ENCODE data around the gene CRY2. TPM values are rescaled to one million over a fixed set of nuclear protein-coding genes. Genes with fewer than 3 reads are reported as not detected.
"Not testable (repeated sequence)": the region's sequence is repeated elsewhere in the genome, so short reads cannot be mapped to it uniquely, and the experiment has no call there.

CRY2 gene
- total RNA-seq, 1 donor from 2014 or later: 7.1 TPM

DNA sequence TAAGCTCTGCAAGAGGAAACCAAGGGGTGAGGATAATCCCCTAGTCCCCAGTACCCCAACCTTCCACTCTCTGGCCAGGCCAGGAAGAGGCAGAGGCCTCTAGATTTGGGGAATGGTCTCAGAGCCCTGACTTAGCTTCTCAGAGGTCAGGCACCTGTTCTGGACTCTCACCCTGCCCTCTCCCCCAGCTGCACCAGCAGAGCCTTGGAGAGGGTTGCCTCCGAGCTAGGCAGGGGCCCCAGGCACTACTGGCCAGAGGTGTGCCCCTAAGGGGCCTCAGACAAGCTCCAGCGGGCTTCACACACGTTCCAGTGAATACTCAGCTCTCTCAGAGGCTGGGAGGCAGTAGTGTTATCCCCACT is 51.8 kb downstream of the CRY2 start:
- no peak for DNase-seq (ENCODE audit: low read depth in 2 of 2)

DNA sequence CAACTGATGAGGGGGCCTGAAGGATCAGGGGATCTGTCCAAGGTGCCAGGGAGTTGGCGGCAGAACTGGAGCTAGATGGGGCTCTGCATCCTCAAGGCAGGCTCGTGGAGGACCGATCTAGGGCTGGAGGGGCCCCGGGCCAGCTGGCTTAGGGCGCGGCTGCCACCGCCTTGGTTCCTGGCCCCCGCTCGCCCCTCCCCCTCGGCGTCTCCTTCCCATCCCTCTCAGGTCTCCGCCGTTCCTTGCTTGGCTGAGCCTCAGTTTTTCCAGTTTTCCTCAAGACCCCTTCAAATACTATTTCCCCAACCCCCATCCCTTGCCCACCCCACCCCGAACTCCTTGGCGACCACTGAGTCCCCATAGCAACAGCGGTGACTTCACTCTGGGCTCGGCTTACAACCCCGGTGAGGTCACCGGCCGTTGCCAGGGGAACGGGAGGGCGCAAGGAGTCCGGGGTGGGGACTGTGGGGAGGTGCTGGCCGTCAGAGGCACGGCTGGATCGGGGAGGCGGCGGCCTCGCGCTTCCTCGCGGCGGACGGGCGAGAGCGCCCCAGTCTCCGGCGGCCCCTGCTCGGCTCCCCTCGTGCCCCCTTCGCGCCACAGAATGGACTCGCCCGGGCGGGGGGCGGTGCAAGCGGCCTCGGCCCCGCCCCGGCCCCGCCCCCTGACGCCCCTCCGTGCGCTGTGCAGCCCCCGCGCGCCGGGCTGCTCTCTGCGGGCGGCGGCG is 52.3 kb downstream of the CRY2 start:
- DNase-seq (ENCODE audit: low read depth in 2 of 2): peak; percentile 77 to 80

DNA sequence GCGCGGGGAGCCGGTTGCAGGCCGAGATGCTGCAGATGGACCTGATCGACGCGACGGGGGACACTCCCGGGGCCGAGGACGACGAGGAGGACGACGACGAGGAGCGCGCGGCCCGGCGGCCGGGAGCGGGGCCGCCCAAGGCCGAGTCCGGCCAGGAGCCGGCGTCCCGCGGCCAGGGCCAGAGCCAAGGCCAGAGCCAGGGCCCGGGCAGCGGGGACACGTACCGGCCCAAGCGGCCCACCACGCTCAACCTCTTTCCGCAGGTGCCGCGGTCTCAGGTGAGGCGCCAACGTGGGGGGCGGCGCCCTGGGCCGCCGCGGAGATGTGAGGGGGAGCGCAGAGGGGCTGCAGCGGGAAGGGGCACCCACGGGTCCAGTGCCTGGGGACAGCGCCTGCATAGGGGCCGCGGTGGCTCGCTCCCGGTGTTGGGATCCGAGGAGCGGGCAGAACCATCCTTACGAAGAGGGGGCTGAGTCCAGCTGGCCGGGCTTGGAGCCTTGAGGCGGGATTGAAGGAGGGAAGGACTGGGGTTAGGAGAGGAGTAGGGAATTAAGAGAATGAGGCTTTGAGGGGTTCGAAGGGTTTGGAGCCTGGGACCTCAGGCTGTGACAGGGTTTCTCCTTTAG is 53.0 kb downstream of the CRY2 start:
- DNase-seq (ENCODE audit: low read depth in 2 of 2): not testable (repeated sequence)

DNA sequence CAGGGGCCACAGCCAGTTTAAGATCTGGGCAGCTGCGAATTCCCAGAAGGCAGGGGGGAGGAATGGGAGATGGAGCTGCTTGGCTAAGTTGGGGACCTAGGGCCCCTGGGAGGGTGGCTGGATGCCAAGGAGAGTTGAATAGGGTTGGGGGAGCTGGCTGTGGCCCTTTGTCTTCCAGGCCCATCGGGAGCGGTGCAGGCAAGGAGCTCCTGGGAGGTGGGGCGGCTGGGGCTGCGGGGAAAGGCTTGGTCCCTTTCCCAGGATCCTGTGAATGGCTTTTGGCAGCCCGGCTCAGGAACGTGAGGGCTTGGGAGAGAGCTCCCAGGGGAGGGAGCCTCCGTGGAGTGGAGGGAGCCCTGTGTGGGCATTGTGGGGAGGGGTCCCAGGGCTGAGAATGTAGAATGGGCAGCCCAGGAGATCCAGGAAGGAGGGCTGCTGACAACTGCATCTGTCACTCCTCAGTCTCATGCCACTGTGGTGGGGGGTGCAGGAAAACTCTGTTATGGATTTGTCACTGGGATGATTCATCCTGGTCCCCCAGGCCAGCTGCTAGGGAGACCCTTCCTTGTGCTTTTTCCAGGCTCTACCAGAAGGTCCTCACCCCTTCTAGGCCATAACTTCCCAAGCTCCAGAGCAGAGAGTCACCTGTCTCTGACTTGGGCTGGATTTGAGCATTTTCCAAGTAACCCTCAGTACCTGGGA is 53.8 kb downstream of the CRY2 start:
- DNase-seq (ENCODE audit: low read depth in 2 of 2): no peak

DNA sequence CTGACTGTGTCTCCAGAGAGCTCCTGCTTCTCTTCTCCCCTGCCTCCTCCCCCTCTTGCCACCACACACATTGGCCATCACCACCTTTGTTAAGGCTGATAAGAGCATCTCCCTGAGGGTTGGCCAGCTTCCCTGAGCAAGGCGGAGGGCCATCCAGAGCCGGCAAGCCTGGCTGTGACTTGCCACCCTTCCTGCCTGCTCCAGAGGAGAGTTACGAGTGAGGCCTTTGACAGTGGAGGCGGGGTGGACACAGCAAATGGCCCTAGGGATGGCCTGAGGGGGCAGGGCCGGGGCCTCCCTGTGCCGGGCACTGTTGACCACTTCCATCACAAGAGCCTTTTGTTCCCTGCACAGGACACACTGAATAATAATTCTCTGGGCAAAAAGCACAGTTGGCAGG is 54.4 kb downstream of the CRY2 start:
- DNase-seq (ENCODE audit: low read depth in 2 of 2): no peak

DNA sequence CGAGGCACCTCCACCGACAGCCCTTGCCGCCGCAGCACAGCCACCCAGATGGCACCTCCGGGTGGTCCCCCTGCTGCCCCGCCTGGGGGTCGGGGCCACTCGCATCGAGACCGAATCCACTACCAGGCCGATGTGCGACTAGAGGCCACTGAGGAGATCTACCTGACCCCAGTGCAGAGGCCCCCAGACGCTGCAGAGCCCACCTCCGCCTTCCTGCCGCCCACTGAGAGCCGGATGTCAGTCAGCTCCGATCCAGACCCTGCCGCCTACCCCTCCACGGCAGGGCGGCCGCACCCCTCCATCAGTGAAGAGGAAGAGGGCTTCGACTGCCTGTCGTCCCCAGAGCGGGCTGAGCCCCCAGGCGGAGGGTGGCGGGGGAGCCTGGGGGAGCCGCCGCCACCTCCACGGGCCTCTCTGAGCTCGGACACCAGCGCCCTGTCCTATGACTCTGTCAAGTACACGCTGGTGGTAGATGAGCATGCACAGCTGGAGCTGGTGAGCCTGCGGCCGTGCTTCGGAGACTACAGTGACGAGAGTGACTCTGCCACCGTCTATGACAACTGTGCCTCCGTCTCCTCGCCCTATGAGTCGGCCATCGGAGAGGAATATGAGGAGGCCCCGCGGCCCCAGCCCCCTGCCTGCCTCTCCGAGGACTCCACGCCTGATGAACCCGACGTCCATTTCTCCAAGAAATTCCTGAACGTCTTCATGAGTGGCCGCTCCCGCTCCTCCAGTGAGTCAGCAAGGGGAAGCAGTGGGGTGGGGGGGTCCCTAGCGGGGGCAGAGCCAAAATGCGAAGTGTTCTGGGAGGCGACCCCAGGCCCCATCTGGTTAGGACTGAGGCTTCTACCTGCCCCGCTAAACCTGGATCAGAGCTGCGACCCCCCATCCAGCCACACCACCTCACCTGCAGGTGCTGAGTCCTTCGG is 55.4 kb downstream of the CRY2 start:
- no peak for DNase-seq (ENCODE audit: low read depth in 2 of 2)

DNA sequence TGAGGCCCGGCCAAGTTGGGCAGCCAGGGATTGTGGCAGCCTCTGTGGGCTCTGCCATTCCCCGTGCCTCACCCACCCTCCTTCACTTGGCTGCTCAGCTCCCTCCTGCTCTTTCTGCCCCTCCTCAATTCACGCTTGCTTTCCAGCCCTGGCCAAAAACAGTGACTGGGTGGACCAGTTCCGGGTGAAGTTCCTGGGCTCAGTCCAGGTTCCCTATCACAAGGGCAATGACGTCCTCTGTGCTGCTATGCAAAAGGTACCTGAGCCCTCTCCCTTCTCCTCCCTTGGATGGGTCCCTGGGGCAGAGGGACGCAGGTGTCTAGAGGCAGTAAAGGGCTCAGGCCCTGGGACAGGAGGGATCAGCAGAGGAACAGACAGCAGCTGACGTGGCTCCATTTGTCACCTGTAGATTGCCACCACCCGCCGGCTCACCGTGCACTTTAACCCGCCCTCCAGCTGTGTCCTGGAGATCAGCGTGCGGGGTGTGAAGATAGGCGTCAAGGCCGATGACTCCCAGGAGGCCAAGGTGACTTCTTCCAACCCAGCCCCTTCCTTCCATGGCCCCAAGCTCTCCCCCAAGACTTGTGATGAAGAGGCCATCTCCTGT is 57.1 kb downstream of the CRY2 start:
- no peak for DNase-seq (ENCODE audit: low read depth in 2 of 2)

- no peak for DNase-seq (ENCODE audit: low read depth in 2 of 2)
Measured at GRCh38 chr11:45905095-45905494, 57.8 kb downstream of the CRY2 start.

DNA sequence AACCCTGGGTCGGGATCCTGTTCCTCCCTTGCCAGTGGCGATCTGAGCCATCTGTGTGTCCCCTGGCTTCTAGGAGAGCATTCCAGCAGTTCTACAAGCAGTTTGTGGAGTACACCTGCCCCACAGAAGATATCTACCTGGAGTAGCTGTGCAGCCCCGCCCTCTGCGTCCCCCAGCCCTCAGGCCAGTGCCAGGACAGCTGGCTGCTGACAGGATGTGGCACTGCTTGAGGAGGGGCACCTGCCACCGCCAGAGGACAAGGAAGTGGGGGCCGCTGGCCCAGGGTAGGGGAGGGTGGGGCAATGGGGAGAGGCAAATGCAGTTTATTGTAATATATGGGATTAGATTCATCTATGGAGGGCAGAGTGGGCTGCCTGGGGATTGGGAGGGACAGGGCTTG is 58.3 kb downstream of the CRY2 start:
- DNase-seq (ENCODE audit: low read depth in 2 of 2): not testable (repeated sequence)

GRCh38 chr11:45906096-45906682 is 58.9 kb downstream of the CRY2 start:
- DNase-seq (ENCODE audit: low read depth in 2 of 2): peak in 1 of 2 donors; percentile 11

GRCh38 chr11:45906965-45907611 is 59.8 kb downstream of the CRY2 start, which contains the start of gene FREY1:
Gene FREY1, minus strand, starts transcription at chr11:45907271. Its CDS starts 26 bp downstream, at chr11:45907245.
- no peak for DNase-seq (ENCODE audit: low read depth in 2 of 2)

DNA sequence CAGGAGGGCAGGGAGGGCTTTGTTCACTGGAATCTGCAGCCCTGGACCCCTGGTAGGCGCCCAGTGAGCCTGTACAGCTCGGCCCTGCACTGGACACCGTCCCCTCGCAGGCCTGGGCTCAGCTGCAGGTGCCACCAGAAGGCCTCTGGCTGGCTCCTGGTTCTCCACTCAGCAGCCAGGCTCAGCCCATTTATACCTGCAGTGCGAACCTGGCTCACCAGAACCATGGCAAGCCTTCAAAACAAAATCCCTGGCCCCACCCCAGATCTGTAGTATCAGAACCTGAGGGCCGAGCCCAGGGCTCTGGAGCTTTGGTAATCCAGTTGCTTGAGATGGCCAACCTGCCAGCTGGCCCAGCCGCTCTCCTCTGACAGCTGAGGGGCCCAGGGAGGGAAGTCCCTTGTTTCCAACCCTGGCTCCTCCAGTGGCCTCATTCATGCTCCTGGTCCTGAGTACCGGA is 60.7 kb downstream of the CRY2 start:
- DNase-seq (ENCODE audit: low read depth in 2 of 2): no peak

DNA sequence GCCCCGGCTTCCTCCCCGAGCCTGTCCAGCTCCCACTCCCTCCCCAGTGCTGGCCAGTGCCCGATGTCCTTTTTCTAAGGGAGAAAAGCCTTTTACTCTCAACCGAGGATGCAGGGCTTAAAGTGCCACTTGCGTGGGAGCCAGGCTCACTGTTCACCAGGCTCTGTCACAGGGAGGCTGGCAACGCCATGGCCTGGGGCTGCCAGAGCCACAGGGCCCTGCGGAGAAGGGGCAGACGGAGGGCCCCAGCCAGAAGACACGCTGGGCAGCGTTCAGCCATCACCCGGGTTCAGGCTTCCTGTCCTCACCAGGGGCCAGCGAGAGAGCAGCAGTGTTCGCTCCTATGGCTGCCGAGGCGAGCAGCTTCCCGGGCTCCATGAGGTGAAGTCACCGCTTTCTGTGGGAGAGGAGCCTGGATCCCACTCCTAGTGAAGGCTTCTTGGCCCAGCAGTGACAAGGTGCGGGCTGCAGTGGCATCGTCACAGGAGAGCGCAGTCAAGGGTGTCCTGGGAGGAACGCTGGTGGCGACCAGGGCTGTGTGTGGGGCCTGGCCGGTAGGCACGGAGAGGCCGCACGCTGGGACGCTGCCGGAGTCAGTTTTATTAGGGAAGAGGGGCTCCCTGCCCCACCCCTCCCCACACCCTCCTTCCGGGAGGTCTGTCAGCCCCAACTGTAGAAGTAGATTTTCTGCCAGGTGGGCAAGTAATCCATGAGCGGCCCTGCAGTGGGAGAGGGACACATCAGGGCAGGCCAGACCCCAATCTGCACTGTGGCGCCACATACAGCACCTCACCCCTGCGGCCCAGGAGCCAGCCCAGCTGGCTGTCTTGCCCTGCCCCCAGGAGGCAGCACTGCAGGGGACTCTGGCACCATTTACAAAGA is 62.6 kb downstream of the CRY2 start:
- DNase-seq (ENCODE audit: low read depth in 2 of 2): no peak

DNA sequence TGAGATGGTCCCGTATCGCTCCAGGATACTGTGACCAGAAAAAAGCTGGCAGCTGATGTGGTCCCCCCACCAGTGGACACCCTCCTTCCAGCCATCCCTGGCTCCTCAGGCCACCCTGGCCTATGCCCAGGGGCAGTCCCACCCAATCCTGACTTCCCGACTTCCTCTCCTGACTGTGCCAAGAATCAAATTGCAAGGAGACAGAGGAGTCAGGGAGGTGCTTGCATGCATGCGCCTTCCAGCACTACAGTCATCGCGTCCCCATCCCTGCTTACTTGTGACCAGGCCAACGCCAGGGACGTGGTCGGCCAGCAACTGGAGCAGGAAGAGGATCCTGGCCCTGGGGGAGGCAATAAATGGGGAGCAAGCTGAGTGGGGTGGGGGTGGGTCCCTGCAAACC is 63.3 kb downstream of the CRY2 start:
- no peak for DNase-seq (ENCODE audit: low read depth in 2 of 2)

DNA sequence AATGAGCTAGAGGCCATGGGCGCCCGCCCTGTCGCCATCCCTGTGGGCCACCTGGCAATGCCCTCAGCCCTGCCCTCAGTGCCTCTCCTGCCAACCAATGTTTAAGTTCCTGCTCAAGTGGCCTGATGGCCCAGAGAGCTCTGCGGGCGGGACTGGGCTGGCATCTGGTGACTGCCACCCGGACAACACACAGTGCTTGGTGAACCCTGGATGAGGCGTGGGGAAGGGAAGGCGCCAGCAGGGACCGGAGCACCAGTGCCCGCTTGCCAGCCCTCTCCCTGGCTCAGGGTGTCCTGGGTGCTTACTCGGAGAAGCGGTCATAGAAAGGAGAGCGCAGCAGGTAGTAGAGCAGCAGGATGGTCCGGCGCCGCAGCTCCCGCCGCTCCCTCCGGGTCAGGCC is 66.2 kb downstream of the CRY2 start:
- DNase-seq (ENCODE audit: low read depth in 2 of 2): no peak

GRCh38 chr11:45913942-45914635 is 66.8 kb downstream of the CRY2 start:
- DNase-seq (ENCODE audit: low read depth in 2 of 2): no peak

GRCh38 chr11:45915446-45915845 is 68.2 kb downstream of the CRY2 start:
- no peak for DNase-seq (ENCODE audit: low read depth in 2 of 2)

- no peak for DNase-seq (ENCODE audit: low read depth in 2 of 2)
Measured at GRCh38 chr11:45917286-45917622, 70.0 kb downstream of the CRY2 start.

All from lung microvascular endothelial cell (primary cell).